SK-N-SH (cell line): ENCODE measurements around the gene CD2. TPM values are rescaled to one million over a fixed set of nuclear protein-coding genes. Genes with fewer than 3 reads are reported as not detected.

Experiments
- CTCF ChIA-PET: fragments of 300-600, 350-600 bp; formaldehyde crosslinking; extraction: SDS; loops from one replicate; lab custom pipeline; 2021; lab: Yijun Ruan, JAX
- POLR2A ChIA-PET: fragments of 350-600 bp; sonication (Branson Sonifier 250); formaldehyde crosslinking; extraction: SDS; loops from one replicate; lab custom pipeline; 2020; ENCODE audit warnings: antibody characterized with exemption, inconsistent platforms; lab: Yijun Ruan, JAX
- DNase-seq: peaks from one replicate; pipeline ENCODE4 v3.0.0; 2012
- H2AFZ ChIP-seq: fragments of 200-600 bp; sonication (generic); 2 replicates; pipeline ENCODE4 v1.8.1; 2016; ENCODE audit warnings: antibody characterized with exemption, mild to moderate bottlenecking, low read depth
- H3F3A ChIP-seq: fragments of 200-600 bp; sonication (generic); replicated peaks from 2 replicates; pipeline ENCODE3; 2016; ENCODE audit warnings: antibody characterized with exemption, mild to moderate bottlenecking; ENCODE audit not compliant: insufficient read depth
- H3K27ac ChIP-seq, 2 experiments: fragments of 200-500 bp in 1 of 2; fragments of 200-600 bp in 1 of 2; sonication (Bioruptor generic) in 1 of 2; sonication (generic), shearing (Covaris generic) in 1 of 2; 2 replicates each; pipeline versions ENCODE4 v1.5.1 to v1.6.1; 2014 to 2016; ENCODE audit warnings: low read depth in 2 of 2, inconsistent platforms in 1 of 2, low read length in 1 of 2, mild to moderate bottlenecking in 1 of 2, mixed read lengths in 1 of 2
- H3K27me3 ChIP-seq: fragments of 200-600 bp; sonication (generic), shearing (Covaris generic); 2 replicates; pipeline ENCODE4 v1.6.1; 2016; ENCODE audit warnings: mixed run types; ENCODE audit not compliant: insufficient read depth
- H3K36me3 ChIP-seq, 2 experiments: fragments of 200-500 bp in 1 of 2; fragments of 200-600 bp in 1 of 2; sonication (Bioruptor generic) in 1 of 2; sonication (generic) in 1 of 2; replicated peaks in 1 of 2; 2 replicates each; pipeline versions ENCODE3 to v1.5.1; 2014 to 2016; ENCODE audit warnings: low read length in 1 of 2, mild to moderate bottlenecking in 1 of 2; ENCODE audit not compliant: insufficient read depth in 2 of 2, control insufficient read depth in 1 of 2
- H3K4me1 ChIP-seq, 2 experiments: fragments of 200-500 bp in 1 of 2; fragments of 200-600 bp in 1 of 2; sonication (Bioruptor generic) in 1 of 2; sonication (generic), shearing (Covaris generic) in 1 of 2; 2 replicates each; pipeline versions ENCODE4 v1.5.1 to v1.6.1; 2014 to 2016; ENCODE audit warnings: low read depth in 1 of 2, low read length in 1 of 2, mixed run types in 1 of 2; ENCODE audit not compliant: insufficient read depth in 2 of 2, control insufficient read depth in 1 of 2
- H3K4me2 ChIP-seq: fragments of 200-600 bp; sonication (generic), shearing (Covaris generic); 2 replicates; pipeline ENCODE4 v1.6.1; 2017; ENCODE audit warnings: mixed run types
- H3K4me3 ChIP-seq, 2 experiments: fragments of 200-500 bp in 1 of 2; fragments of 200-600 bp in 1 of 2; sonication (Bioruptor generic) in 1 of 2; sonication (generic), shearing (Covaris generic) in 1 of 2; 2 replicates each; pipeline versions ENCODE4 v1.5.1 to v1.8.1; 2014 to 2016; ENCODE audit warnings: low read depth in 2 of 2, inconsistent platforms in 1 of 2, low read length in 1 of 2, mild to moderate bottlenecking in 1 of 2, mixed read lengths in 1 of 2, moderate library complexity in 1 of 2
- H3K79me2 ChIP-seq: fragments of 200-600 bp; sonication (generic); 2 replicates; pipeline ENCODE4 v1.8.1; 2017; ENCODE audit warnings: mild to moderate bottlenecking; ENCODE audit not compliant: insufficient read depth
- H3K9ac ChIP-seq: fragments of 200-600 bp; sonication (generic); 2 replicates; pipeline ENCODE4 v1.6.1; 2017; ENCODE audit warnings: mixed run types
- H3K9me2 ChIP-seq: fragments of 200-600 bp; sonication (generic); 2 replicates; pipeline ENCODE4 v1.6.1; 2017; ENCODE audit warnings: mixed run types
- H3K9me3 ChIP-seq: fragments of 200-600 bp; sonication (generic); 2 replicates; pipeline ENCODE4 v1.6.1; 2017; ENCODE audit warnings: mixed run types, mild to moderate bottlenecking, moderate library complexity
- H4K20me1 ChIP-seq: fragments of 200-600 bp; sonication (generic); 2 replicates; pipeline ENCODE4 v1.6.1; 2017; ENCODE audit warnings: mild to moderate bottlenecking, mixed run types; ENCODE audit not compliant: insufficient read depth
- ELF1 ChIP-seq: IDR thresholded peaks from 2 replicates; pipeline ENCODE4 v1.4.0; 2012
- FOSL2 ChIP-seq: IDR thresholded peaks from 2 replicates; pipeline ENCODE4 v1.4.0; 2012; ENCODE audit warnings: low read depth, mild to moderate bottlenecking, moderate library complexity, borderline replicate concordance
- GATA2 ChIP-seq: sonication (generic); formaldehyde crosslinking; IDR thresholded peaks from 2 replicates; pipeline ENCODE4 v1.5.0; 2020; ENCODE audit warnings: mild to moderate bottlenecking, missing genetic modification reagents
- MEF2A ChIP-seq: IDR thresholded peaks from 2 replicates; pipeline ENCODE4 v1.4.0; 2012; ENCODE audit warnings: low read depth, borderline replicate concordance
- MXI1 ChIP-seq: IDR thresholded peaks from 2 replicates; pipeline ENCODE4 v1.6.1; 2012; ENCODE audit warnings: mild to moderate bottlenecking, low read depth, low read length, improper control_type of control experiment
- POLR2AphosphoS5 ChIP-seq: IDR thresholded peaks from 2 replicates; pipeline ENCODE4 v1.6.1; 2012; ENCODE audit warnings: low read depth, low read length
- RAD21 ChIP-seq: IDR thresholded peaks from 2 replicates; pipeline ENCODE4 v1.6.1; 2012; ENCODE audit warnings: mild to moderate bottlenecking, low read length
- SMC3 ChIP-seq: IDR thresholded peaks from 2 replicates; pipeline ENCODE4 v1.6.1; 2012; ENCODE audit warnings: low read depth, low read length, improper control_type of control experiment
- WGBS: methylation state at CpG from one replicate; pipeline ENCODE4 v1.1.6; 2017; ENCODE audit warnings: low lambda C conversion rate; 5-methylcytosine and 5-hydroxymethylcytosine counted together
- polyA plus RNA-seq, 3 experiments: library from polyadenylated mRNA; depleted of rRNA; stranded (reverse); fragments of >200 nt; gene quantifications; 2 replicates each; pipeline ENCODE4 v1.2.3, GENCODE V29; 2012
- TF ChIP-seq, protein P1 (sequence below): fragments of 150-350 bp; IDR thresholded peaks from 2 replicates; pipeline ENCODE4 v1.6.1; 2016; ENCODE audit warnings: mild to moderate bottlenecking, low read depth, low read length
- TF ChIP-seq, protein P2 (sequence below): IDR thresholded peaks from 2 replicates; pipeline ENCODE4 v1.6.1; 2012; ENCODE audit warnings: mild to moderate bottlenecking, low read depth, low read length, moderate library complexity
- TF ChIP-seq, protein P3 (sequence below): fragments of 150-350 bp; IDR thresholded peaks from 2 replicates; pipeline ENCODE4 v1.6.1; 2017; ENCODE audit warnings: antibody characterized with exemption, low read length, low read depth, borderline replicate concordance

Gene CD2
- polyA plus RNA-seq, 1 of the 3 experiments (the other 2 are of a cell fraction) = not detected

DNA sequence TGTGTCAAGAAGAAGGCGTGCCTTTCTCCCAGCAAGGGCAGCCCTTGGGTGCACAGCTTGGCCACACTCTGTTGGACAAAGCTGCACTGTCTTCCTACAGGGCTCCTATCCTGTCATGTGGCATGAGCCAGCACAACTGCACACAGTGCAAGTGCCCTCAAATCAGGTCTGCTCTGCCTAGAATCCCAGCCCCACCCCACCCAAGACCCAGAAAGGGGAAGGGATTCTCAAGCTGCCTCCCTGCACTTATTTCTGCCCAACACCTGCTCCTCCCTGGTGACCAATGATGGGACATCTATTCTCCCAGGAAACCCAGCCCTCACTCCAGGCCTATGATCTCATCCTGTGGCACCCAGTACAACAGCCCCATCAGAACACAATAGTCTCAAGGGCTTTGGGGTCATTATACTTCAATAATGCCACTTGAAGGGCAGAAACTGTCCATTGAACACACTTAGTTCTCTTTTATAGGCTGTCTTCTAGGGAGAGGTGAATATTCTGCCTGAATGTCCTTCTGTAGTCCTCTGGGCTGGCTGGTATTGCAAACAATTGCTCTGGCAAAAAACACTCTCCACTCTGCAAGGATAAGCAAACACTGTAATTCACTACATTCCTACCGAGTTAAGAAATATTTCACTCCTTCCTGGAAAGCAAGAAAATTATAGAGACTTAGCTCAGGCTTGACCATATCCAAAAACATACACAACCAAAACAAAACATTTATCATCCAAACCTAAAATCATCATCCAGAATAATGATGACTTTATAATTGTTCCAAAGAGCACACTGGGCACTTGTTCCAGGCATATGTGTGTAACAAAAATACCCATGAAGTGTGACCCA is 43.6 kb upstream of the CD2 start:
- H3K27me3 ChIP-seq = no peaks in the 10 kb centered on the region
- no peak overlapping the region for H3K4me3 ChIP-seq
- H3K27ac ChIP-seq = peak overlapping the region in 1 of 2 experiments; percentile 75; a peak in 2 of 4 replicates
- no peaks in the 10 kb centered on the region for H3F3A ChIP-seq
- H3K9ac ChIP-seq = no peak overlapping the region
- 22% methylated on average over 1 of the region's 2 CpGs for whole genome bisulfite sequencing
- DNase-seq = no peak
- no peak overlapping the region for H2AFZ ChIP-seq
- H3K4me1 ChIP-seq = peaks cover 0 to 42% of the 10 kb centered on the region in 2 experiments; a peak in 3 of 4 replicates
- H3K4me2 ChIP-seq = no peak overlapping the region
- no peaks in the 10 kb centered on the region for H3K36me3 ChIP-seq
- TF ChIP-seq SMC3 = no peak
- TF ChIP-seq, protein P1, sequence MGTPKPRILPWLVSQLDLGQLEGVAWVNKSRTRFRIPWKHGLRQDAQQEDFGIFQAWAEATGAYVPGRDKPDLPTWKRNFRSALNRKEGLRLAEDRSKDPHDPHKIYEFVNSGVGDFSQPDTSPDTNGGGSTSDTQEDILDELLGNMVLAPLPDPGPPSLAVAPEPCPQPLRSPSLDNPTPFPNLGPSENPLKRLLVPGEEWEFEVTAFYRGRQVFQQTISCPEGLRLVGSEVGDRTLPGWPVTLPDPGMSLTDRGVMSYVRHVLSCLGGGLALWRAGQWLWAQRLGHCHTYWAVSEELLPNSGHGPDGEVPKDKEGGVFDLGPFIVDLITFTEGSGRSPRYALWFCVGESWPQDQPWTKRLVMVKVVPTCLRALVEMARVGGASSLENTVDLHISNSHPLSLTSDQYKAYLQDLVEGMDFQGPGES = no peak
- no peak for TF ChIP-seq FOSL2
- TF ChIP-seq, protein P2, sequence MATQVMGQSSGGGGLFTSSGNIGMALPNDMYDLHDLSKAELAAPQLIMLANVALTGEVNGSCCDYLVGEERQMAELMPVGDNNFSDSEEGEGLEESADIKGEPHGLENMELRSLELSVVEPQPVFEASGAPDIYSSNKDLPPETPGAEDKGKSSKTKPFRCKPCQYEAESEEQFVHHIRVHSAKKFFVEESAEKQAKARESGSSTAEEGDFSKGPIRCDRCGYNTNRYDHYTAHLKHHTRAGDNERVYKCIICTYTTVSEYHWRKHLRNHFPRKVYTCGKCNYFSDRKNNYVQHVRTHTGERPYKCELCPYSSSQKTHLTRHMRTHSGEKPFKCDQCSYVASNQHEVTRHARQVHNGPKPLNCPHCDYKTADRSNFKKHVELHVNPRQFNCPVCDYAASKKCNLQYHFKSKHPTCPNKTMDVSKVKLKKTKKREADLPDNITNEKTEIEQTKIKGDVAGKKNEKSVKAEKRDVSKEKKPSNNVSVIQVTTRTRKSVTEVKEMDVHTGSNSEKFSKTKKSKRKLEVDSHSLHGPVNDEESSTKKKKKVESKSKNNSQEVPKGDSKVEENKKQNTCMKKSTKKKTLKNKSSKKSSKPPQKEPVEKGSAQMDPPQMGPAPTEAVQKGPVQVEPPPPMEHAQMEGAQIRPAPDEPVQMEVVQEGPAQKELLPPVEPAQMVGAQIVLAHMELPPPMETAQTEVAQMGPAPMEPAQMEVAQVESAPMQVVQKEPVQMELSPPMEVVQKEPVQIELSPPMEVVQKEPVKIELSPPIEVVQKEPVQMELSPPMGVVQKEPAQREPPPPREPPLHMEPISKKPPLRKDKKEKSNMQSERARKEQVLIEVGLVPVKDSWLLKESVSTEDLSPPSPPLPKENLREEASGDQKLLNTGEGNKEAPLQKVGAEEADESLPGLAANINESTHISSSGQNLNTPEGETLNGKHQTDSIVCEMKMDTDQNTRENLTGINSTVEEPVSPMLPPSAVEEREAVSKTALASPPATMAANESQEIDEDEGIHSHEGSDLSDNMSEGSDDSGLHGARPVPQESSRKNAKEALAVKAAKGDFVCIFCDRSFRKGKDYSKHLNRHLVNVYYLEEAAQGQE = no peak
- no peak for TF ChIP-seq GATA2 (CRISPR knock-in tag)
- TF ChIP-seq RAD21 = no peak
- TF ChIP-seq ELF1 = no peak
- TF ChIP-seq, protein P3, sequence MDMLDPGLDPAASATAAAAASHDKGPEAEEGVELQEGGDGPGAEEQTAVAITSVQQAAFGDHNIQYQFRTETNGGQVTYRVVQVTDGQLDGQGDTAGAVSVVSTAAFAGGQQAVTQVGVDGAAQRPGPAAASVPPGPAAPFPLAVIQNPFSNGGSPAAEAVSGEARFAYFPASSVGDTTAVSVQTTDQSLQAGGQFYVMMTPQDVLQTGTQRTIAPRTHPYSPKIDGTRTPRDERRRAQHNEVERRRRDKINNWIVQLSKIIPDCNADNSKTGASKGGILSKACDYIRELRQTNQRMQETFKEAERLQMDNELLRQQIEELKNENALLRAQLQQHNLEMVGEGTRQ = no peak
- no peak for TF ChIP-seq MEF2A
- no peak for TF ChIP-seq POLR2AphosphoS5
- TF ChIP-seq MXI1 = no peak
- ChIA-PET CTCF (interaction anchor here (0.9 to 8.2 kb wide), 5 partner anchors 10 to 136 kb away, joined by 3 to 55 read pairs (median 7); no protein-coding TSS in a partner anchor), POLR2A (no interaction called here)
- H3K9me2 ChIP-seq = no peaks in the 10 kb centered on the region
- no peaks in the 10 kb centered on the region for H3K79me2 ChIP-seq
- no peaks in the 10 kb centered on the region for H4K20me1 ChIP-seq
- no peaks in the 10 kb centered on the region for H3K9me3 ChIP-seq
